C1 segment of cervical spinal cord (tissue), 14 donors: ENCODE data around the gene CTCFL.
A peak's percentile ranks its signal among the peaks of the same experiment; 100 is the strongest.
"Not testable (repeated sequence)": the region's sequence is repeated elsewhere in the genome, so short reads cannot be mapped to it uniquely, and the experiment has no call there.

Experiments
- DNase-seq, 14 donors: peaks; one replicate each; lab custom pipeline; 2025; lab: John Stamatoyannopoulos, UW

Gene CTCFL

DNA sequence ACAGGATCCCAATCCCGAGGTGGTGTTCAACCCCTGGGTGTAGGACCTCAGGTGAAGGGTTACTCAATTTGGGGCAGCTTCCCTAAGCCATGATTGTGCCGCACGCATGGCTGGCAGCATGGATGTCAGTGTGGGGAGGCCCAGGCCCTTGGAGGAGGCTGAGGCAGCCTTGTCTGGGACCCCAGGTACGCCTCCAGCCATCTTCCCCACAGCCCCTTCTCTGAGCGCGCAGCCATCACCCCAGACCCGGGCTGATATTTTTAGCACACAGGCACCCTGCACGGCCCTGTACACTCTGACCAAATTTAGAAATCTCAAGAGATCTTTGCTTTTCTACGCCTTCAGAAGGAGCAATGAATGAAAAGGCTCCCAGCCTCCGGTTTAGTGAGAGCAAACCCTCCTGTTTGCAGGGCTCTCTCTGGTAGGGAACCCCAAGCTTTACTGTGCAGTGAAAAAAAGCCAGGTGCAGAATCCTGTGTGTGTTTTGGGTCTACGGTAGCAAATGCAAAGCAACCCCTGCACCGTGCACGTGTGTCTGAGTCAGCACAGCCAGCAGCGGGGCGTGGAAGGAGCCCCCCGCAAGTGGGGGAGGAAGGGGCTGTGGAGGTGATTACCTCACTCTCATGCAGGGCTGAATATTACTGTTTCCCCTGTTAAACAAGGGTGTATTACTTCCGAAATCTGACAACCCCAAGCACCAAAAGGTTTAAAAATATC is 44.3 kb downstream of the CTCFL start:
- no peak for DNase-seq

DNA sequence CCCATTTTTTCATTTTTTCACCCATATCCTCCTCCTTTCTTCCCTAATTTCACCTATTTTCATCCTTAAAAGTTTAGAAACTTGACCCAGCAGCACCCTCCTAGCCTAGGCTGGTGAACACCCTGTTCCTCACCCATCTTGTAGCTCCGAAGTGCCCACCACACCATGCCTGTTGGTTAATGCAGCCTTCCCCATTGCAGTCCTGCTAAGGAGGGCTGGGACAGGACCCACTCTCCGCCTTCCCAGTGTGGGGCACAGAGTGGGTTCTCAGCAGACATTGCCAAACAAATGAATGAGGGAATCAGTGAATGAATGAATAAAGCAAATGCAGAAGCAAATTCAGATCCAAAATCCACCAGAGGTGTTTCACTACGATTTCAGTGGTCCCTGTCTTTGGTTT is 45.7 kb downstream of the CTCFL start:
- no peak for DNase-seq

- DNase-seq = no peak
Observed at GRCh38 chr20:57478176-57478575, 46.8 kb downstream of the CTCFL start.

DNA sequence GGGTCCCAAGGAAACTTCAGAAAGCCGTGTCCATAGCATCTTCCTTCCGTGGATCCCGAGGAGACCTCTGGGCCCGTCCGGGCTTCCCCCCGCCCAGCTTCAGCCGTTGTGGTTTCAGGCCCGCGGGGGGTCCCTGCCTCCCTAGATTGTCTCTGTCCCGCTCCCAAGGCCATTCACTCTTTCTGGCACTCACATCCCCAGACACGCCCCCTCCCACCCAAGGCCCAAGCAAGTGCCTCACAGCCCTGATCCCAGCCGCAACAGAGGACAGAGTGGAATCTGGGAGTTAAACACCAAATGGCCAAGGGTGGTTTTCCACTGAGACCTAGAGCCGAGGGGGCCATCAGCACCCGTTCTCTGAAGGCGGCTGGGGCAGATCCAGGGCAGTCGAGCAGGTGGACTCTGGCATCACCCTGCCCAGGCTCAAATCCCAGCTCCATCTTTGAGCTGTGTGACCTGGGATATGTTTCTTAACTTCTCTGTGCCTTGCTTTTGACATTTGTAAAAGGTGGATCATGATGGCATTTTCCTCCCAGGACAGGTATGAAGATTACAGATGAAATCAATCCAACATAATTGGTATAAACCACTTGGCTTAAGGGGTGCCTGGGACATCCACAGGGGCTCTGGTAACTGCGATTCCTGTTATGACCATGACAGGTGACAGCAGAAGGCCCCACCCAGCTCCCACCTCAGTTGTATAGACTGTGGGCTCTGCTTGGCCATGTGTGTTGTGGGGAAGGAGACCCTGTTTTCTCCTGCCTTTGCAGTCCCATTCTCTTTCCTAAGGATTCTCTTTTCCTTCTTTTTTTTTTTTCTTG is 48.1 kb downstream of the CTCFL start:
- no peak for DNase-seq

DNA sequence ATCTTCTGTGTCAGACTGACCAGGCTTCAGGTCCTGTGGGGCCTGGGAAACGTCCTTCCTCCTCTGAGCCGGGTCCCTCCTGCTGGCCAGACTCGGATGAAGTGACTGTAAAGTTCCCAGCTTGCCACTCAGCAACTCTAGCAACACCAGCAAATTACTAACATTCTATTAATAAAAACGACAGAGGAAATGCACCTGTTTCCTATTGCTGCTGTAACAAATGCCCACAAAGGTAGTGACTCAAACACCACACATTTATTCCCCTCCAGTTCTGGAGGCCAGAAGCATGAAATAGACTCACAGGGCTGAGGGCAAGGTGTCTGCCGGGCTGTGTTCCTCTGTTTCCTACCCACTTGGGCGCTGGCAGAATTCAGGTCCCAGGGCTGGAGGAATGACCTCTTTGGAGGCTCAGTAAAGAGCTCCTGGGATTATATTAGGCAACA is 48.8 kb downstream of the CTCFL start:
- DNase-seq = no peak

- DNase-seq = no peak
Observed at GRCh38 chr20:57475388-57476083, 49.4 kb downstream of the CTCFL start.

DNA sequence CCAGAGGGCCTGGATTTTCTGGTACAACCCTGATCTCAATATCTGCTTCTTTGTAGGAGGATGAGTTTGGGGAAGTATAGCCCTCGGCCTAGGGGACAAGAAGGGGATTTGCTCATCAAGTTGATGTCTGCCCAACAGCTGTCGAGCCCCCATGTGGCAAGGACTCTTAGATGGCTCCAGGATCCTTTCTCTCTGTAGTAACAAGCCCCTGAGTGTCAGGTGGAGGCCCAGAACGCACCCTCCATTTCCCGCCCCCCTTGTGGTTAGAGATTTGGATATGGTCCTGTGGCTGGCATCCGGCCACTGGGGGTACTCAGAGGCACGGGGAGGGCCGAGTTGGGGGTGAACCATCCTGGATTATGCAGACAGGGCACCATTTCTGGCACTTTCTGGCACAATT is 50.1 kb downstream of the CTCFL start:
- no peak for DNase-seq

- DNase-seq = no peak
Observed at GRCh38 chr20:57474205-57474604, 50.7 kb downstream of the CTCFL start.

GRCh38 chr20:57473246-57474048 is 51.5 kb downstream of the CTCFL start:
- peak in 6 of 14 donors; percentile 9 to 32 (median 20) for DNase-seq

DNA sequence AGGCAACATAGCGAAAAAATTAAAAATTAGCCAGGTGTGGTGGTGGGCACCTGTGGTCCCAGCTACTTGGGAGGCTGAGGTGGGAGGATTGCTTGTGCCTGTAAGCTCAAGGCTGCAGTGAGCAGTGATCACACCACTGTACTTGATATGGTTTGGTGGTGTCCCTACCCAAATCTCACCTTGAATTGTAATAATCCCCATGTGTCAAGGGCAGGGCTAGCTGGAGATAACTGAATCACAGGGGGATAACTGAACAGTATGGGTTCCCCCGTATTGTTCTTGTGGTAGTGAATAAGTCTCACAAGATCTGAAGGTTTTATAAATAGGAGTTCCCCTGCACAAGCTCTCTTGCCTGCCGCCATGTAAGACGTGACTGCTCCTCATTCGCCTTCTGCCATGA is 52.5 kb downstream of the CTCFL start:
- not testable (repeated sequence) for DNase-seq

DNA sequence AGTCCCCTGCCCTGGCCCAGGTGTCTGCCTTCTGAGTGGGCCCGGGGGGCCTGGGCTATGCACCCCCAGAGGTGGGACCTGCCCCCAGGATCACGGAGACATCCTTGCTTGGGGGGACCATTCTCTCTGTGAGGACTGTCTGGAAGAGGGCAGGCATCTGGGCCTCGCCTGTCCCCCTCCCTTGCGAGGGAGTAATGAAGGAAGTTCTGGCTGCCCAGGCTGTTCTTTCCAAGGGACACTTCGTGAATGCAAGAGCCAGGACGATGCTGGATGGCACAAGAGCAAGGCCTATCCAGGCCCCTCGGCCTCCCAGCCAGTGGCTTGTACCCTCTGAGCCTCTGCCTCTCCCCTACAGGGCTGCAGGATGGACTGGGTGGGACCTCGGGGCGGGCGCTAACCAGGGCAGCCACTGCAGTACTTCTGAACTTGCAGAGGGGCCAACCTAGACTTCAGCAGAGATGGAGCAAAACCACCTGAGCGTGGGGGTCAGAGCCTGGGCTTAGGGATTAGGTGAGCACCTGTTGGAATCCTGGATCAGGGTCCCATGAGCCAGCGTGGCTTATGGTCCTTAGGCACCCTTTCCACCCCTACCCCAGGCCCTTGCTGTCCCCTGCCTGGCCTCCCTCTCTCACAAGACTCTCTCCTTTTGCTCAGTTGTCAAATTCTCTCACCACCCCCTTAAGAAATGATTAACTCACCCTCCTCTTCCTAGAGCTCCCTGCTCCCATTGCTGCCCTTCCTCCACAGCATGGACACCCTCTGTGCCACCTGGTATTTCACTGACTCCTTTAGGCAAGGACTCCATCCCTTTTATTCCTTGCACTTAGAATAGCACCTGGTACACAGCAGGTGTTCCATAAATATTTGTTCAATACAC is 53.2 kb downstream of the CTCFL start:
- DNase-seq = no peak

- DNase-seq = no peak
Observed at GRCh38 chr20:57470666-57471495, 54.1 kb downstream of the CTCFL start.

DNA sequence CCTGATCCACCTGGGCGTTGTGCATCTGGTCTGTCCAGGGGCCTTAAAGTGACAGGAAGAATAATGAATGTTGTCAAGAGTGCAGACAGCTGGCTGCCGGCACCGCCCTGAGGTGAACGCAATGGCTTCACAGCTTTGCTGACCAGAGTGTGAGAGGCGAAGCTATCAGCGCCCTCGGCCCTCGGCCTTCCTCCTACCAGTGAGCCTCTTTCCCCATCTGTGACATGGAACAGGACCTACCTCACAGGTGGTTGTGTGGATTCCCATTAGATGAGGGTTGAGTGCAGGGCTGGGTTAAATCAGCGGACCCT is 54.8 kb downstream of the CTCFL start:
- no peak for DNase-seq

DNA sequence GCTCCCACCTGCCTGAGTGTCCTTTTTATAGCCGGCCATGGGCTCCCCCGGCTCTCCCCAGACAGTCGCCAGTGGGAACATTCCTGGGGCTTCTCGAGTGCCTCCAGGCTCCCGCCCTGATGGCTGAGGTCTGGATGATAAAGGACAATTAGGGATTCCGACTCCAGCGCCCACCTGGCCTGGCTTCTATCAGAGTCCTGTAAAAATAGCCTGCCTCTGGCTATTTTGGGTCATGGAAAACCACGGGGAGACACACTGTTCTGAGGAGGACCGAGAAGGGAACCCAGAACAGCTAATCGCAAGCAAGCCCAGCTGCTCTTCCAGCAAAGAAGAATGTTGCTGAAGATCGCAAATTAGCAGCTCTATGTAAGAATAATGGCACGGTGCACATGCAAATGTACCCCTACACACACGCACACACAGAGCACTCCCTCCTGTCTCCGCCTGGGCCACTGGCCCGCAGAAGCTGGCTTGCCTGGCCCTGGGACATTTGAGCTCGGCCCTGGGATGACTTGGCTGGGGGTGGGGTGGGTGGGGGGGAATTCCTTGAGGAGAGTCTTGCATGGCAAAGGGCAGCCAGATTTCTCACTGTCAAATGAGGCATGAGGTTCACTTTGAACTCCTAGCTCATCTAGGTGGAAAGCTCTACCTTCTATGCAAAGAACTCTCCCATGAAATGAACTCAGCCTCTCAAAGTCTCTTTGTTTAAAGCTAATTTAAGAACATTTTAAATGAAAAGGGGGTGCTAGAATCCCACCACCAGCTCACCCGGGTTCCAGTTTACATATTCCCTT is 55.3 kb downstream of the CTCFL start:
- DNase-seq = peak in 1 of 14 donors; percentile 57

GRCh38 chr20:57468523-57469417 is 56.2 kb downstream of the CTCFL start:
- peak in 1 of 14 donors; percentile 6 for DNase-seq

DNA sequence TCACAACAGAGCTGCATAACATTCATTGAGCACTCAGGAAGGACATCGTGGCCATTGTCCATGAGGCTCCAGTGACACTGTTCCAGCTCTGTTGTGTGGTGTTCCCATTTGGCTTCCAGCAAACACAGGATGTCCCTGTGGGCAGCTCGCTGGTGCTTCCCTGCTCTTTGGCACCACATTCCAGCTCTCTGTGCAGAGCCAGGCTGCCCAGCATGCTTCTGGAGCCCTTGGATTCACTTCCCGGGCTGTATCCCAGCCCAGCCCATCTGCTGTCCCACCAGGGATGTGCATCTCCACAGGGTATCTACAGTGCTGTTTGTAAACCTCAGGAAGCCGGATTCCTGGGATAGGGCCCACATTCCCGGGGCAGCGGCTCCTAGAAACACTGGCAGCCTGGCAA is 57.2 kb downstream of the CTCFL start:
- DNase-seq = peak in 4 of 14 donors; percentile 9 to 84 (median 21)

GRCh38 chr20:57465943-57466342 is 59.0 kb downstream of the CTCFL start:
- no peak for DNase-seq

- no peak for DNase-seq
Observed at GRCh38 chr20:57465486-57465885, 59.5 kb downstream of the CTCFL start.
